SK-N-SH (cell line): ENCODE measurements around the gene TAC3. TPM values are rescaled to one million over a fixed set of nuclear protein-coding genes. Genes with fewer than 3 reads are reported as not detected.
"Not testable (repeated sequence)": the region's sequence is repeated elsewhere in the genome, so short reads cannot be mapped to it uniquely, and the experiment has no call there.

Experiments used
- CTCF ChIA-PET: fragments of 300-600, 350-600 bp; formaldehyde crosslinking; extraction: SDS; loops from one replicate; lab custom pipeline; 2021; lab: Yijun Ruan, JAX
- POLR2A ChIA-PET: fragments of 350-600 bp; sonication (Branson Sonifier 250); formaldehyde crosslinking; extraction: SDS; loops from one replicate; lab custom pipeline; 2020; ENCODE audit warnings: antibody characterized with exemption, inconsistent platforms; lab: Yijun Ruan, JAX
- DNase-seq: peaks from one replicate; pipeline ENCODE4 v3.0.0; 2012
- H2AFZ ChIP-seq: fragments of 200-600 bp; sonication (generic); 2 replicates; pipeline ENCODE4 v1.8.1; 2016; ENCODE audit warnings: antibody characterized with exemption, mild to moderate bottlenecking, low read depth
- H3F3A ChIP-seq: fragments of 200-600 bp; sonication (generic); replicated peaks from 2 replicates; pipeline ENCODE3; 2016; ENCODE audit warnings: antibody characterized with exemption, mild to moderate bottlenecking; ENCODE audit not compliant: insufficient read depth
- H3K27ac ChIP-seq, 2 experiments: fragments of 200-500 bp in 1 of 2; fragments of 200-600 bp in 1 of 2; sonication (Bioruptor generic) in 1 of 2; sonication (generic), shearing (Covaris generic) in 1 of 2; 2 replicates each; pipeline versions ENCODE4 v1.5.1 to v1.6.1; 2014 to 2016; ENCODE audit warnings: low read depth in 2 of 2, inconsistent platforms in 1 of 2, low read length in 1 of 2, mild to moderate bottlenecking in 1 of 2, mixed read lengths in 1 of 2
- H3K27me3 ChIP-seq: fragments of 200-600 bp; sonication (generic), shearing (Covaris generic); 2 replicates; pipeline ENCODE4 v1.6.1; 2016; ENCODE audit warnings: mixed run types; ENCODE audit not compliant: insufficient read depth
- H3K36me3 ChIP-seq, 2 experiments: fragments of 200-500 bp in 1 of 2; fragments of 200-600 bp in 1 of 2; sonication (Bioruptor generic) in 1 of 2; sonication (generic) in 1 of 2; replicated peaks in 1 of 2; 2 replicates each; pipeline versions ENCODE3 to v1.5.1; 2014 to 2016; ENCODE audit warnings: low read length in 1 of 2, mild to moderate bottlenecking in 1 of 2; ENCODE audit not compliant: insufficient read depth in 2 of 2, control insufficient read depth in 1 of 2
- H3K4me1 ChIP-seq, 2 experiments: fragments of 200-500 bp in 1 of 2; fragments of 200-600 bp in 1 of 2; sonication (Bioruptor generic) in 1 of 2; sonication (generic), shearing (Covaris generic) in 1 of 2; 2 replicates each; pipeline versions ENCODE4 v1.5.1 to v1.6.1; 2014 to 2016; ENCODE audit warnings: low read depth in 1 of 2, low read length in 1 of 2, mixed run types in 1 of 2; ENCODE audit not compliant: insufficient read depth in 2 of 2, control insufficient read depth in 1 of 2
- H3K4me2 ChIP-seq: fragments of 200-600 bp; sonication (generic), shearing (Covaris generic); 2 replicates; pipeline ENCODE4 v1.6.1; 2017; ENCODE audit warnings: mixed run types
- H3K4me3 ChIP-seq, 2 experiments: fragments of 200-500 bp in 1 of 2; fragments of 200-600 bp in 1 of 2; sonication (Bioruptor generic) in 1 of 2; sonication (generic), shearing (Covaris generic) in 1 of 2; 2 replicates each; pipeline versions ENCODE4 v1.5.1 to v1.8.1; 2014 to 2016; ENCODE audit warnings: low read depth in 2 of 2, inconsistent platforms in 1 of 2, low read length in 1 of 2, mild to moderate bottlenecking in 1 of 2, mixed read lengths in 1 of 2, moderate library complexity in 1 of 2
- H3K79me2 ChIP-seq: fragments of 200-600 bp; sonication (generic); 2 replicates; pipeline ENCODE4 v1.8.1; 2017; ENCODE audit warnings: mild to moderate bottlenecking; ENCODE audit not compliant: insufficient read depth
- H3K9ac ChIP-seq: fragments of 200-600 bp; sonication (generic); 2 replicates; pipeline ENCODE4 v1.6.1; 2017; ENCODE audit warnings: mixed run types
- H3K9me2 ChIP-seq: fragments of 200-600 bp; sonication (generic); 2 replicates; pipeline ENCODE4 v1.6.1; 2017; ENCODE audit warnings: mixed run types
- H3K9me3 ChIP-seq: fragments of 200-600 bp; sonication (generic); 2 replicates; pipeline ENCODE4 v1.6.1; 2017; ENCODE audit warnings: mixed run types, mild to moderate bottlenecking, moderate library complexity
- H4K20me1 ChIP-seq: fragments of 200-600 bp; sonication (generic); 2 replicates; pipeline ENCODE4 v1.6.1; 2017; ENCODE audit warnings: mild to moderate bottlenecking, mixed run types; ENCODE audit not compliant: insufficient read depth
- EP300 ChIP-seq, 2 experiments: IDR thresholded peaks; 2 replicates each; pipeline versions ENCODE4 v1.4.0 to v1.6.1; 2012; ENCODE audit warnings: borderline replicate concordance in 1 of 2, low read depth in 1 of 2, low read length in 1 of 2
- FOSL2 ChIP-seq: IDR thresholded peaks from 2 replicates; pipeline ENCODE4 v1.4.0; 2012; ENCODE audit warnings: low read depth, mild to moderate bottlenecking, moderate library complexity, borderline replicate concordance
- FOXJ3 ChIP-seq: sonication (generic); formaldehyde crosslinking; IDR thresholded peaks from 2 replicates; pipeline ENCODE4 v1.5.1; 2020; ENCODE audit warnings: mild to moderate bottlenecking, missing genetic modification reagents
- GABPA ChIP-seq: IDR thresholded peaks from 2 replicates; pipeline ENCODE4 v1.4.0; 2012; ENCODE audit warnings: low read depth, mild to moderate bottlenecking
- MEF2A ChIP-seq: IDR thresholded peaks from 2 replicates; pipeline ENCODE4 v1.4.0; 2012; ENCODE audit warnings: low read depth, borderline replicate concordance
- RCOR1 ChIP-seq: fragments of 150-350 bp; IDR thresholded peaks from 2 replicates; pipeline ENCODE4 v1.6.1; 2017; ENCODE audit warnings: antibody characterized with exemption, low read length
- RXRA ChIP-seq: IDR thresholded peaks from 2 replicates; pipeline ENCODE4 v1.4.0; 2012; ENCODE audit warnings: low read depth, mild to moderate bottlenecking, borderline replicate concordance
- SMC3 ChIP-seq: IDR thresholded peaks from 2 replicates; pipeline ENCODE4 v1.6.1; 2012; ENCODE audit warnings: low read depth, low read length, improper control_type of control experiment
- TAF1 ChIP-seq: IDR thresholded peaks from 2 replicates; pipeline ENCODE4 v1.6.1; 2012; ENCODE audit warnings: low read depth, mild to moderate bottlenecking, low read length, moderate library complexity, borderline replicate concordance
- TEAD4 ChIP-seq: IDR thresholded peaks from 2 replicates; pipeline ENCODE4 v1.4.0; 2012; ENCODE audit warnings: mild to moderate bottlenecking, borderline replicate concordance; ENCODE audit not compliant: insufficient read depth
- YY1 ChIP-seq: IDR thresholded peaks from 2 replicates; pipeline ENCODE4 v1.4.0; 2012; ENCODE audit warnings: low read depth, mild to moderate bottlenecking
- ZBTB33 ChIP-seq: IDR thresholded peaks from 2 replicates; pipeline ENCODE4 v1.4.0; 2012; ENCODE audit warnings: low read depth, borderline replicate concordance
- WGBS: methylation state at CpG from one replicate; pipeline ENCODE4 v1.1.6; 2017; ENCODE audit warnings: low lambda C conversion rate; 5-methylcytosine and 5-hydroxymethylcytosine counted together
- polyA plus RNA-seq, 3 experiments: library from polyadenylated mRNA; depleted of rRNA; stranded (reverse); fragments of >200 nt; gene quantifications; 2 replicates each; pipeline ENCODE4 v1.2.3, GENCODE V29; 2012

TAC3 gene
- polyA plus RNA-seq, 1 of the 3 experiments (the other 2 are of a cell fraction) = not detected

- no peaks in the 10 kb centered on the region for H3K9me2 ChIP-seq
- H4K20me1 ChIP-seq = no peaks in the 10 kb centered on the region
- H3K27me3 ChIP-seq = no peaks in the 10 kb centered on the region
- ChIA-PET POLR2A (interaction anchor here (1.2 kb wide), 1 partner anchor 10 kb away, joined by 3 read pairs; no protein-coding TSS in a partner anchor), CTCF (interaction anchor here (0.9 to 4.2 kb wide), 24 partner anchors 8 to 705 kb away, joined by 3 to 69 read pairs (median 6); partner anchors contain the start of genes HSD17B6, PRIM1 and ZBTB39)
- no peaks in the 10 kb centered on the region for H3K36me3 ChIP-seq
- 0 out of 4 replicates have a peak overlapping the region, but pooled peaks of 1 of the 2 experiments have one; percentile 4 for H3K4me3 ChIP-seq
- H3K9me3 ChIP-seq = no peaks in the 10 kb centered on the region
- TF ChIP-seq FOXJ3 (CRISPR knock-in tag) = no peak
- TF ChIP-seq EP300 (IDR thresholded peaks at IDR 0.05; ENCODE audit: borderline replicate concordance in 1 of 2, low read depth in 1 of 2, low read length in 1 of 2) = no peak
- TF ChIP-seq RCOR1 = no peak
- no peak for TF ChIP-seq FOSL2
- TF ChIP-seq RXRA = no peak
- no peak for TF ChIP-seq TAF1
- no peak for TF ChIP-seq TEAD4
- no peak for TF ChIP-seq GABPA
- no peak for TF ChIP-seq MEF2A
- no peak for TF ChIP-seq SMC3
- TF ChIP-seq ZBTB33 = no peak
- TF ChIP-seq YY1 = no peak
- H3K9ac ChIP-seq = no peak overlapping the region
- H3K79me2 ChIP-seq = no peaks in the 10 kb centered on the region
- peaks cover 0 to 2% of the 10 kb centered on the region in 2 experiments; a peak in 2 of 4 replicates for H3K4me1 ChIP-seq
- H3K27ac ChIP-seq = no peak overlapping the region
- H3K4me2 ChIP-seq = no peak overlapping the region
- no peak for DNase-seq
- no peaks in the 10 kb centered on the region for H3F3A ChIP-seq
- H2AFZ ChIP-seq = no peak overlapping the region
These were observed 29.3 kb downstream of the TAC3 start for GRCh38 chr12:56987011-56987410.

- H3K79me2 ChIP-seq, H3K9me2 ChIP-seq, H3K36me3 ChIP-seq, POLR2A ChIA-PET, H3K9me3 ChIP-seq, H3F3A ChIP-seq, H3K9ac ChIP-seq, H3K4me1 ChIP-seq, H2AFZ ChIP-seq, H3K4me3 ChIP-seq, H3K27me3 ChIP-seq, DNase-seq, H3K4me2 ChIP-seq, H3K27ac ChIP-seq, H4K20me1 ChIP-seq: not testable (repeated sequence)
- WGBS = 40% methylated on average over 5 of the region's 6 CpGs
- TF ChIP-seq FOSL2 = peak; percentile 44; the same call in 1 of the 2 replicates
- CTCF ChIA-PET = interaction anchor here (0.6 to 4.2 kb wide), 5 partner anchors 17 to 232 kb away, joined by 3 to 69 read pairs (median 29); partner anchors contain the start of genes HSD17B6 and ZBTB39
These were observed 30.6 kb downstream of the TAC3 start for GRCh38 chr12:56985714-56986113.
